ENCODE measurements around the gene HDAC1.
"Not testable (repeated sequence)": the region's sequence is repeated elsewhere in the genome, so short reads cannot be mapped to it uniquely, and the experiment has no call there.

Gene HDAC1

DNA sequence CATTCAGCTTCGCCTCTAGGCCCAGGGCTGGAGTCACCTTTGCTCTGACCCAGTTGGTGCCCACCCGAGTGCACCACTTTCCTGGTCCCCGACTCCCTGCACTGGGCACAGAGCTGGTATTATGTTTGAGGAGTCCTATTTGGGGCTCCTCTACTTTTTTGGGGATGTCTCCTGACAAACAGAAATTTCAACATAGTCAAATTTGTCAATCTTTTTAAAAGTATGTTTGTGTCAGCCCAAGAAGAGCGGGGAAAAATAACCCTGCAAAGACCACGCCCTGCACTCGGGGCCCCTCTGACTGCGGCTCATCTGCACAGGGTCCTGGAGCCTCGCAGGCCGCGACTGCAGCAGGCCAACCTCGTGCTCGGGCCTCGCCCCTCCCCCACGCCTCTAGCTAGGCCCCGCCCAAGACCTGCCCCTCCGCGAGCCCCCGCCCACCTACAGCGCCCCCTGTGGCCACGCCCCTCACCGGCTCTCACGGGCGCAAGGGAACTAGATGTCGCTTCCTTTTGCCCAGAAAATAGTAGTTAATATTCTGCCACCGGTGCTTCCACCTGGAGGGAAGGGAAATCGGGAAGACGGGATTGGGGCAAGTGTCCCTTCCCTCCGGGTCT is 59.0 kb downstream of the HDAC1 start:
- peak; percentile 62 for DNase-seq

DNA sequence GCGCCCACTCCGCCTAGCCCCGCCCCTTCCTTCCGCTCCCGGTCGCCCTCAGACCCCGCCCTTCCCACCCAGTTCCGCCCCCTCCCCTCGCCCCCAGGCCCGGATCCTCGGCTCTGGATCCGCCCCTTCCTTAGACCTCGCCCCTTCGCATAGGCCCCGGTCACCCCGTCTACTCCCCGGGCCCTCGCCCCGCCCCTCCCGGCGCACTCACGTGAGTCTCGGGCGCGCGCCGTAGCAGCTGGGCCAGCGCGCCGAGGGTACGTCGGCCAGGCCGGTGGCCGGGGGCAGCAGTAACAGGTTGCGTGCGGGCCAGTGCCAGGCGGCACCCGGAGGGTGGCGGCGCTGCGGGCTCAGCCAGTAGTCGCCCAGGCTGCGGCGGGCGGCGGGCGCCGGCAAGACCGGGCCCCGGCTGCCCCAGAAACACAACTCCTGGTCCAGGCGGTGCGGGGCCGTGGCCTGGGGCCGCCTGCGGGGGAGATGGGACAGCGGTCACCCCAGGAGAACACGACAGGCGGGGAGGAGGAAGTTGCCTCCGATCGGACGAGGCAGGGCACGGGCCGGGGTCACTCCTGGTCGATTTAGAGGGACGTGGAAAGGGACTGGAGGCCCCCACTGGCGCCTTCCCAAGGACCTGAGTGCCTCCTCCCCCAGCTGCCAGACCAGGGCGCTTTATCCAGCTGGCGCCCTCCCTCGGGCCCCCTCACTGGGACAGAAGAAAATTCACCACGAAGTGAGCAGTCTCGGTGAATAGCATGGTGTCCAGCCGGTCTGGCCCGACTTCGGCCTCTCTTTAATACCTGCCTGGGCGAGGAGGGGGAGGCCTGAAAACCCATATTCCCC is 59.7 kb downstream of the HDAC1 start:
- peak; percentile 94 for DNase-seq

DNA sequence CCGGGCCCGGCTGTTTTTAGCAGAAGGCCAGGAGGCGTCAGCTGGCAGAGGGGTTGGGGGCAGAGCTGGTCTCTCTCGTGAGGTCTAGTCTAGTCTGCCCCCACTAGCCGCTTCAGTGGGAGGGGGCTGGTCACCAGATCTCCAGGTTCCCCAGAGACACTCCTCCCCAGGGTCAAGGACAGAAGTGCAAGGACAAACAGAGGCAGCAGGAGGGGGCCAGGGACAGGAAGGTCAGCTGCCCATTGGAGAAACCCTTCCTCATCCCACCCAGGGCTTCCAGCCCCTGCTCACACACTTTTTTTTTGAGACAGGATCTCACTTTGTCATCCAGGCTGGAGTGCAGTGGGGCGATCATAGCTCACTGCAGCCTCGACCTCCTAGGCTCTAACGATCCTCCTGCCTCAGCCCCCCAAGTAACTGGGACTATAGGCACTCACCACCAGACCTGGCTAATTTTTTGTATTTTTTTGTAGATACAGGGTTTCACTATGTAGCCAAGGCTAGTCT is 60.4 kb downstream of the HDAC1 start:
- DNase-seq = no peak

DNA sequence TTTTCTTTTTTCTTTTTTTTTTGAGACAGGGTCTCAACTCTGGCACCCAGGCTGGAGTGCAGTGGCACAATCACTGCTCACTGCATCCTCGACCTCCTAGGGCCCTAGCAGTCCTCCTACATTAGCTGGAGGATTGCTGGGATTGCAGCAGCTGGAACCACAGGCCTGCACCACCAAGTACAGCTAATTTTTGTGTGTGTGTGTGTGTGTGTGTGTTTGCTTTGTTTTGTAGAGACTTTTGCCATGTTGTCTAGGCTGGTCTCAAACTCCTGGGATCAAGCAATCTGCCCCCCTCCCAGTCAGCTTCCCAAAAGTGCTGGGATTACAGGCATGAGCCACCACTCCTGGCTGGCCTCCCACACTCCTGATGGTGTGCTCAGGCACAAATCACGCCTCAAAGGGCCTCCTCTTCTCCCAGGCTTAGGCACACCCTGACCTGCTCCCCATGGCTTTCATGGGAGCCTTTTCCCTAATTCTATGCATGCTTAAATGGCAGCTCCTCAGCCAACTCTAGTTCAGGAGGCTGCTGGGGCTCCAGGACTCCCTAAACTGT is 61.0 kb downstream of the HDAC1 start:
- DNase-seq = no peak

DNA sequence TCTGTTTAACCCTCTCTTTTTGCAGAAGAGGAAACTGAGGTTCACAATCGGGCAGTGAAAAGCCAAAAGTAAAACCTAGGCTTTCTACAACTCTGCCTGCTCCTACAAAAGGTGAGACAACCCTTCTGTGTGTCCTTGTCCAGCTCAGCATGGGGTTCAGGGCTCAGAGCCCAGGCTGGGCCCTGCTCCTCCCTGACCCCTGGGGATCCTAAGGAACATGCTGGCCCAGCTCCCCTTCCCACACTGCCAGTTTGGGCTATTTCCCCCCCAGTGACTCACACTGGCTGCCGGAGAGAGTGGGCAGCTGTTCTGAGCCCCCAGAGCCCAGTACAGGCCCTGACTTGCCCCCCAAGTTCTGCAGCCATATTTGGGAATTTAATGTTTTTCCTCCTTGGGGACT is 61.5 kb downstream of the HDAC1 start:
- DNase-seq = no peak

DNA sequence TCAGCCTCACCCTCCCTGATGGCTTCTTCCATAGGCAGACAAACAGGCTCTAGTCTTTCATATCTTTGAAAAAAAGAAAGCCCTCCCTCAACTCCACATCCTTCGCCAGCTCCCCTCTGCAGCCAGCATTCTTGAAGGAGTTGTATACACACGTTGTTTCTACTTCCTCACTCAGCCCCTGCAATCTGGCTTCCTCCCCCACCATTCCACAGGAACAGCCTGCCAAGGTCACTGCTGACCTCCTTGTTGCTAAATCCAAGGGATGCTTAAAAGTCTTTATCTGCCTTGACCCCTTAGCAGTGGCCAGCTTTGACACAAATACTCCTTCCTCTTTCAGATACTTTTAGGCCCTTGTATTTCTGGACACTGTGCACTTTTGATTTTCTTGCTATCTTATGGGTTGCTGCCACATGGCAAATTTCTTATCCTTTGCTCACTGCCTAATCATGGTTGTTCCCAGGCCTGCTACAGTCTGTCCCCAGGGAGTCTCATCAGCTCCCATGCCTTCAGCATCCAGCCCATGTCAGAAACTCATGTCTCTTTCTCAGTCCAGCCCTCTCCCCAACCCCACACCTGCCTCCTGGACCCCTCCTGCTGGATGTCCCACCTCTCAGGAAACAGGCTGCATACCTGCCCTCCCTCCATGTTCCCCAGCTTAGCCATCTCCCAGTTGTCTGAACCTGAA is 62.1 kb downstream of the HDAC1 start:
- DNase-seq = peak; percentile 37

DNA sequence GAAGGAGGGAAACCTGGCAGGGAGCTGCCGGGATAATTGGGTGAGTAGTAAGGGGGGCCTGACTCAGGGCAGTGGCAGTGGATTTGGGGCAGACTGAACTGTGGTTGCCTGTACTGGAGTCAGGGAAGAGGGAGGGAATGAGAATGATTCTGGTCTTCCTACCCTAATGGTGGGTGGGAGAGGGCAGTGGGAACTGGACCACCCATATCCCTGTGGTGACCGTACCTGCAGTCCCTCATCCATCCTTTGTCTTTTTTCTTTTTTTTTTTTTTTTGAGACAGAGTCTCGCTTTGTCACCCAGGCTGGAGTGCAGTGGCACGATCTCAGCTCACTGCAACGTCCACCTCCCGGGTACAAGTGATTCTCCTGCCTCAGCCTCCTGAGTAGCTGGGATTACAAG is 63.9 kb downstream of the HDAC1 start:
- not testable (repeated sequence) for DNase-seq

DNA sequence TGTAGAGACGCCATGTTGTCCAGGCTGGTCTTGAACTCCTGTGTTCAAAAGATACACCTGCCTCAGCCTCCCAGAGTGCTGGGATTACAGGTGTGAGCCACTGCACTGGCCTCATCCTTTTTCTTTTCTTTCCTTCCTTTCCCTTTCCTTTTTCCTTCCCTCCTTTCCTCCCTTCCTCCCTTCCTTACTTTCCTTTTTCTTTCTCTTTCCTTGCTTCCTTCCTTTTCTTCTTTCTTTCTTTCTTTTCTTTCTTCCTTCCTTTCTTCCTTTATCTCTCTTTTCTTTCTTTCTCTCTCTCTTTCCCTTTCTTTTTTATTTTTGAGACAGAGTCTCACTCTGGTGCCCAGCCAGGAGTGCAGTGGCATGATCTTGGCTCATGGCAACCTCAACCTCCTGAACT is 64.6 kb downstream of the HDAC1 start:
- DNase-seq = no peak

DNA sequence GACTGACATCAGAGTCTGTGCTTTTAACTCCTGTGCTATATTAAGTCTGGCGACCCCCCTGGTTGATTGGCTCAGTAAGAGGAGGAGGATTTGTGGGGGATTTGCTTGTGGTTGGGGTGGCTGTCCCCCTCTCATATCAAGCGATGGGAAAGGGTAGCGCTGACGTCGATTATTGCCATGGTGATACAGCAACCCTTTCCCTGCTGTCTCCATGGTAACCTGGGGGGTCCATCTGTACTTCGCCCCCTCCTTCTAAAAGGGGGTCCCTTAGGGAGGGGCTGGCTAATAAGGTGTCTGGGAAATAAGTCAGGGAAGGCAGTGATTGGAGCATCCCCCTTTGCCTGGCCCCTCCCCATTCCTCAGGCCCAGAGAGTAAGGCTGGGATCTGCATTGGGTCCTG is 65.7 kb downstream of the HDAC1 start:
- DNase-seq = no peak

DNA sequence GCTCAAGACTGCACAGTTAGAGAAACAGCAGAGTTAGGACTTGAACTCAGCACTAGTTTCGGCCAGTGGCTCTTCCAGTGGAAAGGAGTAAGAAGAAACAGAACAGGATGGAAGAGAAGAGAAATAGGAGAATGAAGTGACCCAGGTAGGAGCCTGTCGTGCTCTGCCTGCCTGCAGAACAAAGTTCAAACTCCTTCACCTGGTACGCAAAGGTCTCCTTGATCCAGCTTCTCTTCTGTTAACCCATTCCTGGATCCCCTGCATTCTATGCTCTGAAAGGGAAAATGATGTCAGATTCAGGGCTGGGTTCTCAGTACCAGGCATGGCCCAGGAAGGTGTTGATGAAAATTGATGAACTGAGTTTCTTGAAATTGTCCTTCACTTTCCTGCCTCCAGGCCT is 66.6 kb downstream of the HDAC1 start:
- DNase-seq = no peak

DNA sequence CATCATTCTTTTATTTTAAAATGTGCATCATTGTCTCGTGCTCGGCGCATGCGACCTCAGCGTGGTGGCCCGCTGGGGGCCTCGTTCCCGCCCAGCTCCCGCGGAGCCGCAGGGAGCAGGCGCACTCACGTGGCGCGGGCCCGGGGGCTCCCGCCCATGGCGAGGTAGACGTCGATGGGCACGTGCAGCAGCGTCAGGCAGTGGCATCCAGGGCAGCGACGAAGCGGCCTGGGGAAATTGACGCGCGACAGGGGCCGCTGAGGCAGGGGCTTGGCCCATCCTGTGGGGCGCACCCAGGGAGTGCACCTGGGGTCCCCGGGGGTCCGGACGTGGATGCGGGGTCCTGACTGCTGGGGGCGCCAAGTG is 69.4 kb downstream of the HDAC1 start:
- DNase-seq = no peak

DNA sequence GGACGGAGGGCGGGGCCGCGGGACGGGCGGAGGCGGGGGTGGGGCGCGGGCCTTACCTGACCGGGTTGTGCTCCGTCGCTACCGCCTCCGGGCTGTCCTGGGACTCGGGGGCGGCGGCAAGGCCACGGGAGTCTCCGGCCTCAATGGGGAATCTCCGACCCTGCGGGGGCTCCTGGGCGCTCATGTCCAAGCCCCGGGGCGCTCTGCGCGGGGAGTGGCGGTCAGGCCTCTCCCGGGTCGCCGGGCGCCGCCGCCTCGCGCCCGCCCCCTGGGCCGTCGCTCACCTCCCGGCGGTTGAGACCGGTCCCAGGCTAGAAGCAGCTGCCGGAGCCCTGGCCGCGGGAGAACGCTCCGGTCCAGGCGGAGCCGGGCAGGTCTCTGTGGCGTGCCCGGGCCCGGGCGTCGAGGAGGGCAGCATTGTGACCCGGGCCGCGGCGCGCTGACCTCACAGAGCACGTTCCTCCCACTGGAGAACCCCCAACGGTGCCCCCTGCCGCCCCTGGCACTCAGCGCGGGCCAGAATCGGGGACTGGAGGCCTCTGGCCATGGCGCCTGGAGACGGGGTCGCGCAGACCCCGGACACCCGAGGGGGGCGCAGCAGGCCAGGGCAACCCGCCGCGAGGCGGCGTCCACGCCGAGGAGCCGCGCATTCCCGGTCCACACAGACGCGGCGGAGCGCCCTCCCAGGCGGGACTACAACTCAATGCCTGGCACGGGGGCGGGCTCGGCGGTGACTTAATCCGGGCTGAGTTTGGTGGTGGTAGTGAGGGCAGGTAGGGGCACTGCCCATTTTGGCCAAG is 70.0 kb downstream of the HDAC1 start:
- DNase-seq = peak; percentile 16

DNA sequence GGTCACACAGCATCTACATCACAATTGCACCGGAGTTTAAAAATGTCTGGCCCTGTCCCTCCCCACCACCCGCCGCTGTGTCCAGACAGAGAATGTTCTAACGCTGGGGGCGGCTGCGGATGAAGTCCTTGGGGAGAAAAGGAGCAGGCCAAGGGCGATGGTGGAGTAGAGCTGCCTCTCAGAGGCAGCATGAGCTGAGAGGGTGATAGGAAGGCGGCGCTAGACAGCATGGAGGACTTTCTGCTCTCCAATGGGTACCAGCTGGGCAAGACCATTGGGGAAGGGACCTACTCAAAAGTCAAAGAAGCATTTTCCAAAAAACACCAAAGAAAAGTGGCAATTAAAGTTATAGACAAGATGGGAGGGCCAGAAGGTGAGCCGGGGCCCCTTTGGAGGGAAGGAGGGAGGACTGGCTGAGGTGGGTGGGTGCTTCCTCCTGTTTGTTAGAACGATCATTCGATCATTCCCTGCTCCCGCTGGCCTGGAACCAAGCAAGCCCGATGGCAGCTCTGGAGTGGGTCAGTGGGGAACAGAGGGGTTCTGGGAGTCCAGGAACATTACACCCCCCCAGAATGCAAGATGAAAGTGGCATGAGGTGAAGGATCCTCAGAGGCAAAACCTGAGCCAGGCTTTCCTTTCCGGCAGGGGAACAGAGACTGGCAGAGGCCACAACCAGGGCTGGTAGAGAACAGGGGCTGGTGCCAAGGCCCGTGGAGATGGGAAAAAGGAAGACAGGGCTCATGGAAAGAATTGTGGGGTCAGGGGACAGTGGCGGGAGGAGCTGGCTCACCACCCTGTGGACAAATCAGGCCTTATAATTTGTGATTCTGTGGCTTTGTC is 70.8 kb downstream of the HDAC1 start, which contains the start of the genes FAM229A and TSSK3:
Gene FAM229A, minus strand, starts transcription at position 12 of the 840 bp plus-strand sequence. CDS start 394 bp downstream, outside the sequence.
Gene TSSK3, plus strand, starts transcription at position 66 of the 840 bp plus-strand sequence. Its CDS starts 163 bp downstream, at position 229.
- DNase-seq = no peak

DNA sequence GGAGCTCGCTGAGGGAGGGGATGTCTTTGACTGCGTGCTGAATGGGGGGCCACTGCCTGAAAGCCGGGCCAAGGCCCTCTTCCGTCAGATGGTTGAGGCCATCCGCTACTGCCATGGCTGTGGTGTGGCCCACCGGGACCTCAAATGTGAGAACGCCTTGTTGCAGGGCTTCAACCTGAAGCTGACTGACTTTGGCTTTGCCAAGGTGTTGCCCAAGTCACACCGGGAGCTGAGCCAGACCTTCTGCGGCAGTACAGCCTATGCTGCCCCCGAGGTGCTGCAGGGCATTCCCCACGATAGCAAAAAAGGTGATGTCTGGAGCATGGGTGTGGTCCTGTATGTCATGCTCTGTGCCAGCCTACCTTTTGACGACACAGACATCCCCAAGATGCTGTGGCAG is 71.8 kb downstream of the HDAC1 start:
- DNase-seq = no peak

DNA sequence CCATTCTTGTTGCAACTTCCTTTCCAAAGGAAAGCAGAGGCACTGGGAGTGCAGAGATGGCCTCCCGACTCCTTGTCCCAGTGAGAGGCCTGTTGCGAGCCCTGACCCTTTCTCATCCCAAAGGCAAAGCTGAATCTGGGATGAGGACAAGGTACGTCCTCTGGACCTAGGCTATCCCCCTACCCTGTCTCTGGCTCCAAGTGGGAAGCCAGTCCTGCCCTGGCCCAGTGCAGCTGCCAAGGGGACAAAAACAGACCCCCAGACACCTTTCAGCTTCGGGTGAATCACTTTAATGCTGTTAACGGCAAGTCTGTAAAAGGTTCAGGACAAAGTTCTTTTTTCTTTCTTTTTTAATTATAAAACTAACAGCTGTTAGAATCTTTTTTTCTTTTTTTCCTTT is 73.0 kb downstream of the HDAC1 start:
- no peak for DNase-seq

DNA sequence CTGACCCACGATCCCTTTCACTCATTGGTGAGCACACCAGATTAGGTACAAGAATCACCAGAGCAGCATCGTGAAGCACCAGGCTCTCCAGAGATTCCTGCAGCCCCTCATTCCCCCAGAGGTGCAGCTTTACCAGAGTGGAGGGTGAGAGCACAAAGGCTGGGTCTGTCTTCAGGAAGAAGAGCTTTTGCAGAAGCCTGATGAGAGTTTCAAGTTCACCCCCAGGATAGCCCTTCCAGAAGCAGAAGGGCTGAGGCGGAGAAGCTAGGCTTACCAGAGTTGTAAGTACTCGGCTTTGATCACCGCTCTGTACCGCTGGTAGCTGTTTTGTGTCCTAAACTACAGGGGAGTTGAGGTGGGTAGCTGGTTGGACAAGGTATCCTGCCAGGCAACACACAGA is 73.6 kb downstream of the HDAC1 start:
- DNase-seq = no peak

DNA sequence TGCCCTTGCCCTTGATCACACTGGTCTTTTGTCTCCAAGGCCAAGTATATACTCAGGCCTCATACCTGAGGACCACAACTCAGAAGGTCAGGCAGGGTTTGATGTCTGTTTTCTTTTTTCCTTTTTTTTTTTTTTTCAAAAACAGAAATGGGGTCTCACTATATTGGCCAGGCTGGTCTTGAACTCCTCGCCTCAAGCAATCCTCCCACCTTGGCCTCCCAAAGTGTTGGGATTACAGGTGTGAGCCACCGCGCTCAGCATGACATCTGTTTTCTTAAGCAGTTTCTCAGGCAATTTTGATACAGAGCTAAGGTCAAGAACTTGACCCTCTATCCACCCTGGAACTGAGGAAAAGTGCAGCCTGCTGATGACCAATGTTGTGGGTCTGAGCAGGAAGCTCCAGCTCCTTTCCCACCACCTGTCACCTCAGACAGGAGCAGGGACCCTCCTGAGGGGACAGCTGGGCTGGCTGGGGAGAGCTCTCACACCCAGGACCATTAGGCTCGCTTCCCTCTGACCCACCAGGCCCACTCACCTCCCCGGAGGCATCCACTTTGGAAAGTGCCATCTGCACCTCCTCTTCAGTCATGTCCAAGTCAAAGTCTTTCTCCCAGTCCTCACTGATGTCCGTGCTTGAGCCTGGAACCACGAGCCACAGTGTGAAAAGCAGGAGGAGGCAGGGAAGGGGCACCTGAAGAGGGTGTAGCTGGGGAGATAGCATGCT is 76.2 kb downstream of the HDAC1 start:
- DNase-seq = no peak

DNA sequence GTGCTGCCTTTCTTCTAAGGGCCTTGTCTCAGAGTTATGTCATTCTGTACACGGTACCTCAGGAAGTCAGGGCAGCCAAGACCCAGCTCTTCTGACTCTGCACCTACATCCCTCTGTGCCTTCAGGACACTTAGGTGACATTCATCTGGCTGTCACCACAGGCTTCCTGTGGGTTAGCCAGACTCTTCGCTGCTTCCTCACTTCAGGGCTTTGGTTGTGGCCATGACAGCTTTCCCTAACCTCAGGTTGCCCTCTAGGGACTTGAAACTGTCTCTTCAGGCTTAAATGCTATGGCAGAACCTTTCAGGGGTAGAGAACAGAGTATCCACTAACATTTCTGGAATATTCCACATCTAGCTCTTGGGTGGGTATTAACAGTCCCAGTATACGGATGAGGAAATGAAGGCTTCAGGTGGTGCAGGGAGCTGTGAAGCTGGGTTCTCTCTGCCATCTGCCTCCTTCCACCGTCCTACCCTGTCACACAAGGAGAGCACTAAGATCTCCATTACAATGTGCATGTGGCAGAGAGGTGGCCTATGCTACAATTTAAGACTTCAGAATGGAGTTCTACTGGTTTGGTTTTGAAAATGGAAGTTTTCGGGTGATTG is 80.4 kb downstream of the HDAC1 start:
- no peak for DNase-seq

DNA sequence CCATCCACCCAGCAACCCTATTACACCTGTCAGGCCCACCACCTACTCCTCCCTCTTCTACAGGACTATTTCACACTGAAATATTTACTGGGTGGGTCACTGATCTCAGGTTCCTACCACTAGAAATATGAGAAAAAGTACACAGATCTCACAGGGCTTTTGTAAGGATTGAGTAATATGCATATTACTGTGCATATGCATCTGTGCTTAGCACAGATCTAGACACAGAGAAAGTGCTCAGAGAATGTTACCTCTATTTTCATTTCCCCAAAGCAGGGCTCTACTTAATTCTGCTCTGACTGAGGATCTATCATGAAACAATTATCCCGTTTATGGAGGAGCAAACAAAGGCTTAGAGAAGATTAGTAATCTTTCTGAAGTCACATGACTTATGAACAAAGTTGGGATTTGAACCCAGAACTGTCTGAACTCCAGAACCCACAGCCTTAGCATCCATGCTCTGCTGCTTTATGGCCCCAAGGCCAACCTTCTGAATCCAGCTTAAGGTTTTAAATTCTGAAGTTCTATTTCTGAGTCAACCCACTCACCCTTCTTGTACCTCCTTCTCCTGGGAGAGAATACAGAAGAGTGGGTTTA is 82.2 kb downstream of the HDAC1 start:
- DNase-seq = no peak

DNA sequence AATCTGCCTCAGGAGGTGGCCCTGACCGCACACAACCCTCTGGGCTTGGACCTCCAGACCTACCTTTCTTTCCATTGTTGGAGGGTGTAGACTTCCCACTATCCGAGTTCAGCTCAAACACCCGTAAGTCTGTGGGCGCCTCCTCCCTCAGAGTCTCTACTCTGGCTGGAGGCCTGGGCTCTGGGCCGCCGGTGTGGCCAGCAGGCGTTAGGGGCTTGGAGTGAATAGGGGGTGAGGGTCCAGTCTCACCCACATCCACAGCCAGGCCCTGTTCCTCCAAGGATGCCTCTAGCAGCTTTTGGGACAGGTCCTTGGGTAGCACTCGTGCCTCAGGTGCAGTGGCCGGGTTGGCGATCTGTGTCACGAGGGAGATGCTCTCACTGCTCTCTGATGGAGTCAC is 84.3 kb downstream of the HDAC1 start:
- no peak for DNase-seq

Measured in fibroblast of skin of abdomen (primary cell).